HG03139 (cell line): Measurements from ENCODE around the gene UBALD1.

Experiments
- ATAC-seq: cut with Tn5 transposase; IDR thresholded peaks from one replicate; pipeline ENCODE4 v1.9.1; 2021; ENCODE audit not compliant: unreplicated experiment

UBALD1 gene

GRCh38 chr16:4561596-4561995, 53.1 kb downstream of the UBALD1 start:
- no peak for ATAC-seq
